GM23338 (cell line): ENCODE data around the gene GHRL.
"Not testable (repeated sequence)": the region's sequence is repeated elsewhere in the genome, so short reads cannot be mapped to it uniquely, and the experiment has no call there.

Experiments used
- CREB1 ChIP-seq: fragments of 250-450 bp; sonication (Bioruptor Pico); IDR thresholded peaks from 2 replicates; pipeline ENCODE4 v1.5.0; 2020; ENCODE audit warnings: low read depth, mild to moderate bottlenecking, moderate library complexity
- EZH2 ChIP-seq: fragments of 200-600 bp; sonication (generic); IDR thresholded peaks from one replicate; pipeline ENCODE4 v1.8.0; 2017; ENCODE audit warnings: antibody characterized with exemption, mild to moderate bottlenecking, low read depth; ENCODE audit not compliant: unreplicated experiment
- EZH2phosphoT487 ChIP-seq: fragments of 200-600 bp; sonication (generic); IDR thresholded peaks from one replicate; pipeline ENCODE4 v1.8.1; 2018; ENCODE audit warnings: antibody characterized with exemption; ENCODE audit not compliant: unreplicated experiment
- POLR2AphosphoS5 ChIP-seq: IDR thresholded peaks from 2 replicates; pipeline ENCODE4 v1.6.1; 2016; ENCODE audit warnings: antibody characterized with exemption, low read depth
- ZNF114 ChIP-seq: fragments of 250-450 bp; sonication (Bioruptor Pico); IDR thresholded peaks from 2 replicates; pipeline ENCODE4 v1.5.0; 2020; ENCODE audit warnings: mild to moderate bottlenecking, moderate library complexity
- TF ChIP-seq, protein P1 (sequence below), 2 experiments: fragments of 200-600 bp in 1 of 2; sonication (generic) in 1 of 2; conservative IDR thresholded peaks; 2 replicates each; pipeline versions ENCODE4 v1.5.1 to v1.6.1; 2016 to 2017; ENCODE audit warnings: antibody characterized with exemption in 2 of 2, low read depth in 2 of 2, mild to moderate bottlenecking in 2 of 2, moderate library complexity in 1 of 2
- TF ChIP-seq, protein P2 (sequence below): IDR thresholded peaks from one replicate; pipeline ENCODE4 v1.6.1; 2018; ENCODE audit warnings: antibody characterized with exemption; ENCODE audit not compliant: unreplicated experiment

DNA sequence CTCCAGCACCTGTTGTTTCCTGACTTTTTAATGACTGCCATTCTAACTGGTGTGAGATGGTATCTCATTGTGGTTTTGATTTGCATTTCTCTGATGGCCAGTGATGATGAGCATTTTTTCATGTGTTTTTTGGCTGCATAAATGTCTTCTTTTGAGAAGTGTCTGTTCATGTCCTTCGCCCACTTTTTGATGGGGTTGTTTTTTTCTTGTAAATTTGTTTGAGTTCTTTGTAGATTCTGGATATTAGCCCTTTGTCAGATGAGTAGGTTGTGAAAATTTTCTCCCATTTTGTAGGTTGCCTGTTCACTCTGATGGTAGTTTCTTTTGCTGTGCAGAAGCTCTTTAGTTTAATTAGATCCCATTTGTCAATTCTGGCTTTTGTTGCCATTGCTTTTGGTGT, 5.3 kb upstream of the GHRL start:
- TF ChIP-seq, protein P1, sequence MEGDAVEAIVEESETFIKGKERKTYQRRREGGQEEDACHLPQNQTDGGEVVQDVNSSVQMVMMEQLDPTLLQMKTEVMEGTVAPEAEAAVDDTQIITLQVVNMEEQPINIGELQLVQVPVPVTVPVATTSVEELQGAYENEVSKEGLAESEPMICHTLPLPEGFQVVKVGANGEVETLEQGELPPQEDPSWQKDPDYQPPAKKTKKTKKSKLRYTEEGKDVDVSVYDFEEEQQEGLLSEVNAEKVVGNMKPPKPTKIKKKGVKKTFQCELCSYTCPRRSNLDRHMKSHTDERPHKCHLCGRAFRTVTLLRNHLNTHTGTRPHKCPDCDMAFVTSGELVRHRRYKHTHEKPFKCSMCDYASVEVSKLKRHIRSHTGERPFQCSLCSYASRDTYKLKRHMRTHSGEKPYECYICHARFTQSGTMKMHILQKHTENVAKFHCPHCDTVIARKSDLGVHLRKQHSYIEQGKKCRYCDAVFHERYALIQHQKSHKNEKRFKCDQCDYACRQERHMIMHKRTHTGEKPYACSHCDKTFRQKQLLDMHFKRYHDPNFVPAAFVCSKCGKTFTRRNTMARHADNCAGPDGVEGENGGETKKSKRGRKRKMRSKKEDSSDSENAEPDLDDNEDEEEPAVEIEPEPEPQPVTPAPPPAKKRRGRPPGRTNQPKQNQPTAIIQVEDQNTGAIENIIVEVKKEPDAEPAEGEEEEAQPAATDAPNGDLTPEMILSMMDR (conservative IDR thresholded peaks at IDR 0.05; ENCODE audit: low read depth in 2 of 2) = not testable (repeated sequence)
- not testable (repeated sequence) for TF ChIP-seq EZH2; ZNF114 (CRISPR knock-in tag); CREB1; POLR2AphosphoS5; EZH2phosphoT487
- TF ChIP-seq, protein P2, sequence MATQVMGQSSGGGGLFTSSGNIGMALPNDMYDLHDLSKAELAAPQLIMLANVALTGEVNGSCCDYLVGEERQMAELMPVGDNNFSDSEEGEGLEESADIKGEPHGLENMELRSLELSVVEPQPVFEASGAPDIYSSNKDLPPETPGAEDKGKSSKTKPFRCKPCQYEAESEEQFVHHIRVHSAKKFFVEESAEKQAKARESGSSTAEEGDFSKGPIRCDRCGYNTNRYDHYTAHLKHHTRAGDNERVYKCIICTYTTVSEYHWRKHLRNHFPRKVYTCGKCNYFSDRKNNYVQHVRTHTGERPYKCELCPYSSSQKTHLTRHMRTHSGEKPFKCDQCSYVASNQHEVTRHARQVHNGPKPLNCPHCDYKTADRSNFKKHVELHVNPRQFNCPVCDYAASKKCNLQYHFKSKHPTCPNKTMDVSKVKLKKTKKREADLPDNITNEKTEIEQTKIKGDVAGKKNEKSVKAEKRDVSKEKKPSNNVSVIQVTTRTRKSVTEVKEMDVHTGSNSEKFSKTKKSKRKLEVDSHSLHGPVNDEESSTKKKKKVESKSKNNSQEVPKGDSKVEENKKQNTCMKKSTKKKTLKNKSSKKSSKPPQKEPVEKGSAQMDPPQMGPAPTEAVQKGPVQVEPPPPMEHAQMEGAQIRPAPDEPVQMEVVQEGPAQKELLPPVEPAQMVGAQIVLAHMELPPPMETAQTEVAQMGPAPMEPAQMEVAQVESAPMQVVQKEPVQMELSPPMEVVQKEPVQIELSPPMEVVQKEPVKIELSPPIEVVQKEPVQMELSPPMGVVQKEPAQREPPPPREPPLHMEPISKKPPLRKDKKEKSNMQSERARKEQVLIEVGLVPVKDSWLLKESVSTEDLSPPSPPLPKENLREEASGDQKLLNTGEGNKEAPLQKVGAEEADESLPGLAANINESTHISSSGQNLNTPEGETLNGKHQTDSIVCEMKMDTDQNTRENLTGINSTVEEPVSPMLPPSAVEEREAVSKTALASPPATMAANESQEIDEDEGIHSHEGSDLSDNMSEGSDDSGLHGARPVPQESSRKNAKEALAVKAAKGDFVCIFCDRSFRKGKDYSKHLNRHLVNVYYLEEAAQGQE = not testable (repeated sequence)
